WI38 (cell line): Measurements from ENCODE around the gene CTR9.

Experiments
- H3K4me3 ChIP-seq: 2 replicates; pipeline ENCODE4 v1.5.1; 2011; ENCODE audit warnings: low read depth, mild to moderate bottlenecking, control low read depth, low read length
- TF ChIP-seq, protein P1 (sequence below): IDR thresholded peaks from 2 replicates; pipeline ENCODE4 v1.5.1; 2012; ENCODE audit warnings: low read depth, mild to moderate bottlenecking, control low read depth, low read length

The CTR9 gene

DNA sequence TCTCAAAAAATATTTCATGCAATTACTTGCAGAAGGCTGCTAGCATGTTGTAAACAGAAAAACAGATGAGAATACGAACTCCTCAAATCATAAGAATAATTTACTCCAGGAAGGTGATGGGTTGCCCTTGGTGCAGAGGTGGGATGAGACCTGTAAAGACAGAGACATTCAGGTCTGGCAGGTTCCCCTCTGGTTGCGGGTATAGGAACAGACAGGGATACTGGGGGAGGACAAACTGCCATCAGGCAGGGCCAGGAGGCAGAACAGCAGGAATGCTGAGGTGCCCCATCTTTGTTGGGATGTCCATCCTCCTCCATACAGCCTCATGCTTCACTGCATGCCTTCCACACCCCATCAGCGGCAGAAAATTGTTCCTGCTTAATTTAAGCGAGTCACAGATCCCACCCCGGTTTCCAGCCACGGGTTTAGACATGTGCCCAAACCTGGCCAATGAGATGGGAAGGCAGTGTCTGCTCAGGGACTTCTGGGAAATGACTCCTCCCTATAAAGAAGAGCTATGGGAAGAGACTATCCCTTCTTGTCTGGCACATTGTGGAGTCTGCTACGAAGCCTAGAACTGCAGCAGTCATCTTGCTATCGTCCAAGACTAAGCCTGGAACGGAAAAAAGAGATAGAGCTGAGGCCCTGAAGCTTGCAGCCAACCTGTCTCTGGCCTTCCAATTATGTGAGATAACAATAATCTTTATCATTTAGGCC lies 34.3 kb upstream of the CTR9 start:
- no peak overlapping the region for H3K4me3 ChIP-seq
- TF ChIP-seq, protein P1, sequence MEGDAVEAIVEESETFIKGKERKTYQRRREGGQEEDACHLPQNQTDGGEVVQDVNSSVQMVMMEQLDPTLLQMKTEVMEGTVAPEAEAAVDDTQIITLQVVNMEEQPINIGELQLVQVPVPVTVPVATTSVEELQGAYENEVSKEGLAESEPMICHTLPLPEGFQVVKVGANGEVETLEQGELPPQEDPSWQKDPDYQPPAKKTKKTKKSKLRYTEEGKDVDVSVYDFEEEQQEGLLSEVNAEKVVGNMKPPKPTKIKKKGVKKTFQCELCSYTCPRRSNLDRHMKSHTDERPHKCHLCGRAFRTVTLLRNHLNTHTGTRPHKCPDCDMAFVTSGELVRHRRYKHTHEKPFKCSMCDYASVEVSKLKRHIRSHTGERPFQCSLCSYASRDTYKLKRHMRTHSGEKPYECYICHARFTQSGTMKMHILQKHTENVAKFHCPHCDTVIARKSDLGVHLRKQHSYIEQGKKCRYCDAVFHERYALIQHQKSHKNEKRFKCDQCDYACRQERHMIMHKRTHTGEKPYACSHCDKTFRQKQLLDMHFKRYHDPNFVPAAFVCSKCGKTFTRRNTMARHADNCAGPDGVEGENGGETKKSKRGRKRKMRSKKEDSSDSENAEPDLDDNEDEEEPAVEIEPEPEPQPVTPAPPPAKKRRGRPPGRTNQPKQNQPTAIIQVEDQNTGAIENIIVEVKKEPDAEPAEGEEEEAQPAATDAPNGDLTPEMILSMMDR, result no peak

DNA sequence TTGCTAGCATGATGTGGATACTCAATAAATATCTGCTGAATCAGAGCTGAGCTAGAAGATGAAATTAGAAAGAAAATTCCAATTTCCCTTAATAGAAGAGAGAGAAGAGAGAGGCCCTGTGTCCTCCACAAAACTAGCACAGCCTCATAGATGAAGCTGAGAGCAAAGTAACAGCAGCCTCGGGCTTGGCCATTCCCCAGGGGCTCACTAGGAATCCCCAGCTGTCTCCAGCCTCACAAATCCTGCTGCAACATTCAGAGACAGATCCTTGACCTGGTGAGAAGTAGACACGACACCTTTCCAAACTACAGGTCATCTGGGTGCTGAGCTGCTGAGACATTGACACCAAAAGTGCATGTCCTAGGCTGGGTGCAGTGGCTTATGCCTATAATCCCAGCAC lies 31.4 kb upstream of the CTR9 start:
- H3K4me3 ChIP-seq, result no peak overlapping the region
- TF ChIP-seq, protein P1, result no peak

DNA sequence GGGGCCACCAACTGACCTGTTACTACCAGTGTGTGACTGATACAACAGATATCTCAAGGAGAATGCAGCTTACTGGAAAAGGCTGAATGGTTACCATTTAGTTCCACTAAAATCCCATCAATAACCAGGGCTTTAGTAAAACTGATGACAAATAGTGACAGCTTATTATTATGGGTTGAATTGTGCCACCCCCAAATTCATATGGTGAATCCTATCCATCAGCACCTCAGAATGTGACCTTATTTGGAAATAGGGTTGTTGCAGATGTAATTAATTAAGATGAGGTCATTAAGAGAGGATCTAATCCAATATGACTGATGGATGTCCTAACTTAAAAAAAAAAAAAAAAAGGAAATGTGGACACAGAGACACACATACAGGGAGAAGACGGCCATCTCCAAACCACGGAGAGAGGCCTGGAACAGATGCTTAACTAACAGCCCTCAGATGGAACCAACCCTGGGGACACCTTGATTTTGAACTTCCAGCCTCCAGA lies 30.1 kb upstream of the CTR9 start:
- TF ChIP-seq, protein P1, result no peak
- H3K4me3 ChIP-seq, result no peak overlapping the region

DNA sequence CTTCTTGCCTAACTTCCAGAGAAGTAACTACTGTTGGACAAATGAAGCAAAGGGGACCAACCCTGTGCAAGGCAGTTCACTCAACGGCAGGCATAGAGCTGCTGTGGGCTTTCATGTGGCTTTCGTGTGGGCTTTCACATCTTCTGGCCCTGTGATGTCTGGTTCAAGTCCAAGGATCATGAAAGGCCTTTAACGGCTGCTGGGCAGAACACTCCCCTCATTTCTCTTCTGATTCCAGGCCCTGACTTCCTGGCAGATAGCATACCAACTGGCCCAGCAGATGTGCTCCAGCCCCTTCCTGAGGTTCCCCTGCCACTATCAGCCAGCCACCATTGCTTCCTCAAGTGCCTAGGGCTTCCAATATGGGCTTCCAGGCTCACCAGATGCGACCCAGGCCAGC lies 28.7 kb upstream of the CTR9 start:
- H3K4me3 ChIP-seq, result no peak overlapping the region
- TF ChIP-seq, protein P1, result no peak

DNA sequence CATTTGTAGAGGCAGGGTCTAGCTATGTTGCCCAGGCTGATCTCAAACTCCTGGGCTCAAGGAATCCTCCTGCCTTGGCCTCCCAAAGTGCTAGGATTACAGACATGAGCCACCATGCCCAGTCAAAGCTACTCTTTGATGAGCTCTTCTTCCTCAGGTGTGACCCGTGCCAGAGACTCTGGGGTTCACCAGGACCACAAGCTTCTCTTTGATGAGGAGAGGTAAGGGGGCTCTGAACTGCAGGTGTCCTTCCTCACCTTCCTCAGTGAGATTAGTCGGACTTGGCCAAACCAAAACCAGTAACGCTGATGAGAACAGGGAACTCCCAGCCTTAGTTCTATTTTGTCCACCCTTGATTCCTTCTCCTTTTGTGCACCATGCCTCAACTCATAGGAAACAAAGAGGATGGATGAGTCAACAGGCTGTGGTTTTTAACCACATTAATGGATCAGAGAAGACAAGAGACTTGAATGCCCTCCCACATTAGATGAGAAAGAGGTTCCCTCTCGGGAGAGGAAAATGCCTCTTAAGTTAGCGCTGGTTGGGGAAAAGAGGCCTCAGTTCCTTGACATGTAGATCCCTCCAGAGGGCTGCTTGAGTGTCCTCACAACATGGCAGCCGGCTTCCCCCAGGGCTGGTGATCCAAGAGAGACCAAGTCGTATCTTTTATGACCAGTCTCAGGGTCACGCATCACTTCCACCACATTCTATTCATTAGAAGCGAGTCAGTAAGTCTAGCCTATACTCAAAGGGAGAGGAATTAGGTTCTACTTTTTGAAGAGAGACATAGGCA lies 25.7 kb upstream of the CTR9 start:
- TF ChIP-seq, protein P1, result no peak
- no peak overlapping the region for H3K4me3 ChIP-seq

DNA sequence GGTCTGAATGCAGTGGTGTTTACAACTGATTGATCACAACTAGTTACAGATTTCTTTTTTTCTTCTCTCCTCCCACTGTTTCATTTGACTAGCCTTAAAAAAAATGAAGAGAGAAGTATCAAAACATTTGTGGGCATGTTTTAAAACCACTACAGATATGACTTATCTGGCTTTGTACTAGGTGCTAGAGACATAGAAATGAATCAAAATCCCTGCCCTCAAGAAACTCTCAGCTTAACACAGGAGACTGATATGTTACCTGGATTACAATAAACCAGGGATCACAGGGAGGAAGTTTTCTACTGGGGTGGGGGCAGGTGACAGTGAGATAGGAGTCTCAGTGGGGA lies 25.2 kb upstream of the CTR9 start:
- TF ChIP-seq, protein P1, result no peak
- H3K4me3 ChIP-seq, result no peak overlapping the region
